Astrocyte of the hippocampus (primary cell): ENCODE measurements around the gene U2AF1L4.
A peak's percentile ranks its signal among the peaks of the same experiment; 100 is the strongest.
"Not testable (repeated sequence)": the region's sequence is repeated elsewhere in the genome, so short reads cannot be mapped to it uniquely, and the experiment has no call there.

ENCODE experiments used
- DNase-seq: peaks from one replicate; pipeline ENCODE4 v3.0.0; 2011; ENCODE audit warnings: low read depth, low spot score

The U2AF1L4 gene

DNA sequence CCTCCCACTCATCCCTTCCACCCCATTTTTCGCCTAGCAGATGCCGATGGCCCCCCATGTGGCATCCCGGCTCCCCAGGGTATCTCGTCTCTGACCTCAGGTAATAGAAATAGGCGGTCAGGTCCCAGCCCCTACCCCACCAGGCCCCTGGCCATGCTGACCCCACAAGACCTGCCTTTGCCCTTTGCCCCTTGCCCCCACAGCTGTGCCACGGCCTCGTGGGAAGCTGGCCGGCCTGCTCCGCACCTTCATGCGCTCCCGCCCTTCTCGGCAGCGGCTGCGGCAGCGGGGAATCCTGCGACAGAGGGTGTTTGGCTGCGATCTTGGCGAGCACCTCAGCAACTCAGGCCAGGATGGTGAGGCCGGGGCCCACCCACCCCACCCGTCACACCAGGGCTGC lies 35.5 kb upstream of the U2AF1L4 start:
- DNase-seq, result no peak

DNA sequence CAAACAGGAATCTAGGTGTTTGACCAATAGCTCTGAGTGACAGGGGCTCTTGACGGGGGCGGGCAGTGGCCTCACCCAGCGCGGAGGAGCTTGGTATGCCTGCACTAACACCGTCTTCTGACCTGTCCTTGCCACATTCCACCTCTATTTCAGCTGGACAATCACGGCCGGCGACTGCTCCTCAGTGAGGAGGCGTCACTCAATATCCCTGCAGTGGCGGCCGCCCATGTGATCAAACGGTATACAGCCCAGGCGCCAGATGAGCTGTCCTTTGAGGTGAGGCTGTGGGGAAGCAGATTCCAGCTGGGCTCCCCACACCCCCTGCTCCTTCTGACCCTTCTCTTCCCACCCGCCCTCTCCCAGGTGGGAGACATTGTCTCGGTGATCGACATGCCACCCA lies 34.8 kb upstream of the U2AF1L4 start:
- no peak for DNase-seq

DNA sequence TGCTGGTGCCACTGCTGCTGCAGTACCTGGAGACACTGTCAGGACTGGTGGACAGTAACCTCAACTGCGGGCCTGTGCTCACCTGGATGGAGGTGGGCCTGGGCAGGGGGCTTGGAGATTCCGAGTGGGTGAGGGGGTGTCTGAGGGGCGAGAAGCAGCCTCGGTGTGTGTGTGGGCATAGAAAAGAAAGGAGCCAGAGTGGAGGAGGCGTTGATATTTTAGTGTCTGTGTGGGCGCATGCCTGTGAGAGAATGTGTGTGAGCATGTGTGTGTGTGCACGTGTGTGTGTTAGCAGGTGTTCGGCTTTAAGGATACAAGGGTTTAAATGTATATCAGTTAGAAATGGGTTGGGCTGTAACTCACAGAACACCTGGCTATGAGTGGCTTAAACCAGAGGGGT lies 33.8 kb upstream of the U2AF1L4 start:
- no peak for DNase-seq

- no peak for DNase-seq
Measured at GRCh38 chr19:35777961-35778360, 32.7 kb upstream of the U2AF1L4 start.

DNA sequence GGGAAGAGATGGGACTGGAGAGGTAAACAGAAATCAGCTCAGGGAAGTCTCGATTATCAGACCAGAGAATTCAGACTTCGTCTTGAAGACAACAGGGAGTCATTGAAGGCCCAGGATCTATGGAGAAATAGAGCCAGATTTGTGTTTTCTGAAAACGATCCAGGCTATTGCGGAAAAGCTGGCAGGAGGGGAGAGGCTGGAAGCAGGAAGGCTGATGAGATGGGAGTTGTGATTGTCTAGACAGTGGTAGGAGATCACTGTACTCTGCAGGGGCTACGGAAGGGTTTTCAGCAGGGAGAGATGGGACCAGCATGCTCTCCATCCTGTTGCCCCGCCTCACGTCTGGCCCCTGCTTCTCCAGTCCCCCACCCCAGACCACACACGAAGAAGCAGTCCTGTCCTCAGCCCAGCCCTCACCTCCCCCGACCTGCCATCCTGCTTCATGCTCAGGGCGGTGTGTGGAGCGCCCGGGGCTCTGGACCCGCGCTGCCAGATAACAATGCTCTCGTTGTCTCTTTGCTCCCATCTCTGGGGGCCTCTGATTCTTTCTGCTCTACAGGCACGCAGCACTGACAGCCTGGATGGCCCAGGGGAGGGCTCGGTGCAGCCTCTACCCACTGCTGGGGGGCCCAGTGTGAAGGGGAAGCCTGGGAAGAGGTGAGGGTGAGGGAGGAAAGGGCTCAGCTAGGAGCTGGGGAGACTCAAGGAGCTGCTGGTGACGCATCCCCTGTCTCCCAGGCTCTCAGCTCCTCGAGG lies 32.0 kb upstream of the U2AF1L4 start:
- no peak for DNase-seq

DNA sequence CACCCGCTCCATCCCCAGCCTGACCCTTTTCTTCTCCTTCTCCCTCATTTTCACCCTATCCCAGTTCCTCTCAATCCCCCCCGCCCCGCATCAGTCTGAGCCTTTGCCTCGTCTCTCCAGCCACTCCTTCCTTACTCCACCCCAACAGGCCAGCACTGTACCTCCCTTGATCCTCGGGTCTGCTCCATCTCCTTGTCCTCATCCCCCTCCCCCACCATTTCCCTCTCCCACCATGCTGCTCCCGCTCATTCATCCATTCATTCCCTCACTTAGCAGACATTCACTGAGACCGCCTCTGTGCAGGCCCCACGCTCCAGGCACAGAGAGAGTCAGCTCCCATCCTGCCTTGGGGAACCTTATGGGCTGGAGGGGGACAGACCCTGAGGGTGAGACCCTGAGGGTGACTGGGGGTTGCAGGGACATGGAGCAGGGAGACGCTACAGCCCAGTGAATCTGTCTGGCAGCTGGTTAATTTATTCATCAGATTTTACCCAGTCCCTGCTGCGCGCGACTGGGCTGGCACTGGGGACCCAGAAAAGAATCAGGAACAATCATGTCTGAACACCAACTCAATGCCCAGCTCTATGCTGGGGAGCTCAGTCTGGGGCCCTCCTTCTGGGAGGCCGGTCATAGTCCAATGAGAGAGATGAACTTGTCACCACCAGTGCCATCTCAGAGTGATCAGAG lies 31.0 kb upstream of the U2AF1L4 start:
- DNase-seq, result no peak

DNA sequence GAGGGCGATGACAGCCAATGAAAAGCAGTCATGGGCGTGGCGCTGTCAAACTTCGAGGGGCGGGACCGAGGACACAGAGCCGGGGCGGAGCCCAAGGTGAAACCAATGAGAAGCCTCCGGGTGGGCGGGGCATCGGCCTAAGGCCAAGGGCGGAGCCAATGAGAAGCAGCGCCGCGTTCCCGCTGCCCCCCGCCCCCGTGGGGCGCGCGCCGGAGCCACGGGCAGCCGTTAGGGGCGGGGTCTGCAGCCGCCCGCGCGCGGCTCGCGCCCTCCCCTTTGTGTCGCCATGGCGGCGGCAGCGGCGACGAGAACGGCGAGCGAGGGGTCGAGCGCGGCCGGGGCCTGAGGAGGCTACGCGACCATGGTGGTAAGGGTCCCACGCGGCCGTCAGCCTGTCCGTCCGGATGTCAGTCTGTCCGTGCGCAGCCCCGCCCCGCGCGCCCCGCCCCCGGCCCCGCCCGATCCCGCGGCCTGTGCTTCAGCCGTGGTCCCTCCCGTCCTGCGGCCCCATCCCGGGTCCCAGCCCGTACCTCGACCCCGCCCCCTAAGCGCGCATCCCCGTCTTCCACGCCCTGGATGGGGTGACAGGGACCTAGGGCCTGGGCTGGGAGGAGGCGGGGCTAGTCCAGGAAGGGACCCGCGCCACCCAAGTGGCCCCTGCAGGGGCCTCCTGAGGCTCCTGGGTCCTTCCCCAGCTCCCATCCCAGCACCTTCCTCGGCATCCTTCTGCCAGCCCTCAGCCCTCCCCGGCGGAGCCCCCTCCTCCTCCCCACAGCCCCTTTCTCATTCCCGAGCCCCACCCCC lies 30.3 kb upstream of the U2AF1L4 start, which contains the start of gene ARHGAP33:
Gene ARHGAP33, plus strand, starts transcription at position 267 of the 804 bp plus-strand sequence. Its CDS starts 95 bp downstream, at position 362.
- peak; percentile 99 for DNase-seq

DNA sequence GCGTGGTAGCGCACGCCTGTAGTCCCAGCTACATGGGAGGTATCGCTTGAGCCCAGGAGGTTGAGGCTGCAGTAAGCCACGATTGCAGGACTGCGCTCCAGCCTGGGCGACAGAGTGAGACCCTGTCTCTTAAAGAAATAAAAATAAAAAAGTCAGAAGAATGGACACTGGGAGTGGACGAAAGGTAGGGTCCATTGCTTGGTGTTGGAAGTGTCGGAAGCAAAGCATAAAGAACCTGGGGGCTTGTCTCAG lies 29.8 kb upstream of the U2AF1L4 start:
- no peak for DNase-seq

GRCh38 chr19:35774274-35775045 lies 29.2 kb upstream of the U2AF1L4 start:
- DNase-seq, result no peak

GRCh38 chr19:35773020-35773806 lies 28.0 kb upstream of the U2AF1L4 start:
- no peak for DNase-seq

DNA sequence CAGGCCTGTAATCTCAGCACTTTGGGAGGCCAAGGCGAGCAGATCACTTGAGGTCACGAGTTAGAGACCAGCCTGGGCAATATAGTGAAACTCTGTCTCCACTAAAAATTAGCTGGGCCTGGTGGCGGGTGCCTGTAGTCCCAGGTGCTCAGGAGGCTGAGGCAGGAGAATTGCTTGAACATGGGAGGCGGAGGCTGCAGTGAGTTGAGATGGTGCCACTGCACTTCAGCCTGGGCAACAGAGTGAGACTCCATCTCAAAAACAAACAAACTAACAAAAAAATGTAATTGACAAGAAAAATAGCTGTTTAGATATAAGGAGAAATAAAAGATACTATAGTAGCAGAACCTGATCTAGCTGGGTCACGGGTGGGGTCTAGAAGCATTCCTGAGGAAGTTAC lies 27.1 kb upstream of the U2AF1L4 start:
- not testable (repeated sequence) for DNase-seq

DNA sequence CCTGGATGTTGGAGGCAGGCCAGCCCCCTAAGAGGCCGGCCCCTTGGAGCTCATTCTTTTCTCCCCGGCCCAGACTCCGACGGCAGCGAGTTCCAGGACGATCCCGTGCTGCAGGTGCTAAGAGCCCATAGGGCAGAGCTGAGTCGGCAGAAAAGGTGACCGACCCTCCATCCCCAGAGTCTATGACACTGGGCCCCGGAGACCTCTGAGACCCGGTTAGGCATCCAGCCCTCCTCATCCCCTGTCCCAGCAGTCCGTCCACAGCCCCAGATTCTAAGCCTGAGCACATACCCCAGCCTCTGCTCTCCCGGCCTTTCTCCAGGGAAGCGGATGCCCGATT lies 22.8 kb upstream of the U2AF1L4 start:
- no peak for DNase-seq

GRCh38 chr19:35767288-35768081 lies 22.3 kb upstream of the U2AF1L4 start:
- peak; percentile 27 for DNase-seq

DNA sequence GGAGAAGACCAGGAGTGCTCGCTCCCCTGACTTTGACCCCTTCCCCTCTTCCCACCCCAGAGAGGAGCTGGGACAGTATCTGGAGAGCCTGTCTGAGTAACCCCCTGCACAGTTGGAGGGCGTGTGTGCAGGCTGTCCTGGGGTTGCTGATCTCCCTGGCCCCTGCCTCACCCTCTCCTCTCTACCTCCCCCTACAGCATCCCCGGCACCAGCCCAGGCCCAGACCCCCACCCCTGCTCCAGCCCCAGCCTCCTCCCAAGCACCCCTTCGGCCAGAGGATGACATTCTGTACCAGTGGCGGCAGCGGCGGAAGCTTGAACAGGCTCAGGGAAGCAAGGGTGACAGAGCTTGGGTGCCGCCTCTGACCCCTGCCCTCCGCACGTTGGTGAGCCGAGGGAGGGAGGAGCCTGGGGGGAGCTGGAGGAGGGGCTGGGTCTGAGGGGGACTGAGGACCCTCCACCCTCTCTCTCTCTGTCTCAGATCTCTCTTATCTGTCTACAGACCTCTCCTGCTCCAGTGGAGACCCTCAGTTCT lies 21.4 kb upstream of the U2AF1L4 start:
- DNase-seq, result no peak

DNA sequence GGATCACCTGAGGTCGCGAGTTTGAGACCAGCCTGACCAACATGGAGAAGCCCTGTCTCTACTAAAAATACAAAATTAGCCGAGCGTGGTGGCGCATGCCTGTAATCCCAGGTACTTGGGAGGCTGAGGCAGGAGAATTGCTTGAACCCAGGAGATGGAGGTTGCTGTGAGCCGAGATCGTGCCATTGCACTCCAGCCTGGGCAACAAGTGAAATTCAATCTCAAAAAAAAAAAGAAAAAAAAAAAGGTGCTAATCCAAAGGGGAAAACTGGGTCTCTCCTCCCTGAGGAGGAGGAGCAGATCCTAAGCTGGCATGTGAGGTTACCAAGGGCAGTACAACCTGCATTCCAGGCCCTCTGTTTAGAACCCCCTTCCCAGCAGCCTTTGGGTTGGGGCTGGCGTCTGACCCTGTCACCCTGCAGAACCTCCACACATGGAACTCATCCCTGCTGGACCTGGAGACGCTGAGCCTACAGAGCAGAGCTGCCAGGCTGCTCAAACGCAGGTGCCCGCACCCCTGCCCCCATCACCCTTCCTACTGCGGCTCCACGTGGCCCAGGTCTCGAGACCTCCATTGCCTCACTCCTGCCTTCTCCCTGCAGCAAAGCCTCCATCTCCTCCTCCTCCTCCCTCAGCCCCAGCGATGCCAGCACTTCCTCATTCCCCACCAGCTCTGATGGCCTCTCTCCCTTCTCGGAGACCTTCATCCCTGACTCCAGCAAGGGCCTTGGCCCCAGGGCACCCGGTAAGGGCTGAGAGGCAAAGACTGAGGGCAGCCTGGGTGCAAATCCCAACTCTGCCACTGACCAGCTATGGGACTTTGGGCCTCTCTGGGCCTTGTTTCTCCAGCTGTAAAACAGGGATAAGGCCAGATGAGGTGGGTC lies 19.5 kb upstream of the U2AF1L4 start:
- no peak for DNase-seq

- no peak for DNase-seq
Measured at GRCh38 chr19:35760711-35761349, 15.6 kb upstream of the U2AF1L4 start.

- DNase-seq, result no peak
Measured at GRCh38 chr19:35759697-35760096, 14.5 kb upstream of the U2AF1L4 start.

GRCh38 chr19:35757749-35758608 lies 12.8 kb upstream of the U2AF1L4 start, which contains the start of gene PROSER3:
PROSER3 (plus strand) TSS chr19:35758176; CDS start chr19:35758216, 40 bp downstream.
- peak; percentile 100 for DNase-seq
